Left lung (tissue), 10 donors: Measurements from ENCODE around the gene TRIM7. TPM values are rescaled to one million over a fixed set of nuclear protein-coding genes. Genes with fewer than 3 reads are reported as not detected.
A peak's percentile ranks its signal among the peaks of the same experiment; 100 is the strongest.

Experiments
- ATAC-seq: fragments of 200-7000 bp; cut with Tn5 transposase; one replicate; pipeline ENCODE4 v1.9.1; 2020; ENCODE audit warnings: moderate library complexity
- DNase-seq, 4 donors: peaks; one replicate each; pipeline ENCODE4 v3.0.0-alpha.2; 2013 to 2020
- H3K27ac ChIP-seq, 2 donors: fragments of 200-600 bp; sonication (generic) in 1 of 2; one replicate each; pipeline versions ENCODE4 v1.5.0 to v1.8.0; 2020 to 2021
- H3K27me3 ChIP-seq, 2 donors: fragments of 200-600 bp; sonication (generic) in 1 of 2; one replicate each; pipeline versions ENCODE4 v1.5.0 to v1.8.0; 2020 to 2021
- H3K36me3 ChIP-seq, 2 donors: fragments of 200-600 bp; sonication (generic) in 1 of 2; one replicate each; pipeline versions ENCODE4 v1.5.0 to v1.8.0; 2020 to 2021
- H3K4me1 ChIP-seq, 2 donors: fragments of 200-600 bp; one replicate each; pipeline ENCODE4 v1.8.0; 2021
- H3K4me3 ChIP-seq, 2 donors: fragments of 200-600 bp; sonication (generic) in 1 of 2; one replicate each; pipeline versions ENCODE4 v1.5.0 to v1.8.0; 2020 to 2021; ENCODE audit warnings: mild to moderate bottlenecking in 1 of 2
- H3K9me3 ChIP-seq, 2 donors: fragments of 200-600 bp; sonication (generic) in 1 of 2; one replicate each; pipeline versions ENCODE4 v1.5.0 to v1.8.0; 2020 to 2021
- CTCF ChIP-seq, 2 donors: fragments of 200-600 bp; sonication (generic) in 1 of 2; IDR thresholded peaks; one replicate each; pipeline versions ENCODE4 v1.5.0 to v1.8.0; 2021; ENCODE audit warnings: antibody characterized with exemption in 2 of 2
- intact Hi-C, 2 donors: fragments of 100-400 bp; cut with DNase I; formaldehyde crosslinking; loops; one replicate each; pipeline versions ENCODE4 v1.11.2 to v1.14.2; 2022
- polyA plus RNA-seq, 6 donors: library from polyadenylated mRNA; unstranded; fragments of 120-200 nt; gene quantifications; one replicate each; pipeline ENCODE4 v1.2.1, GENCODE V29; 2013; ENCODE audit not compliant: insufficient read length in 6 of 6
- total RNA-seq, 2 donors: library from RNA; stranded (reverse); fragmentation: NEBNext Ultra II Directional; extraction: Animal tissue kit (Norgen Biotek cat#: 25700); gene quantifications; one replicate each; pipeline ENCODE4 v1.2.1, GENCODE V29; 2021
- donor health status: DM: no; HTN: yes; CAD: no.
- donor health status: DM: no; HTN: no; CAD: no.

Gene TRIM7
- total and polyA plus RNA-seq, 8 donors = 0.30 to 5.7 (median 0.39) TPM

DNA sequence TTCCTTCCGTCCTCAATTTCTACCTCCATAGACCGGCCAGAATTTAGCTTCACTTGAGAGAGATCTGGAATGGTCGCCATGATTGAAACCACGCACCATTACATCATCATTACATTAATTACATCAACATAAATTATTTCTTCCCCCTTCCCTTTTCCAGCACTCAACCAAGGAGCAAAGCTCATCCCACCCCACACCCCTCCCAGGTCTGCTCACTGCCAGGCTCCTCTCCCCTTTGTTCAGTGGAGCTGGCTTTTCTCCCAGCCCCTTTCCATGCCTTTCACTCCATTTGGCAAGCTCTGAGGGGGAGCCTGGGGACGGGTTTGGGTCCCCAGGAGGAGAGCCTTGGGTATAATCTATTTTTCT lies 30.3 kb upstream of the TRIM7 start:
- Histone ChIP-seq H3K27ac (no peak overlapping the region), H3K27me3 (no peaks in the 10 kb centered on the region), H3K4me1 (peaks cover 0 to 9% of the 10 kb centered on the region in 2 donors), H3K9me3 (no peaks in the 10 kb centered on the region), H3K4me3 (no peak overlapping the region), H3K36me3 (peaks cover 18 to 100% of the 10 kb centered on the region in 2 donors)
- no peak for DNase-seq
- intact Hi-C loops = no loop called here
- no peak for TF ChIP-seq CTCF (IDR thresholded peaks at IDR 0.05)
- no peak for ATAC-seq

DNA sequence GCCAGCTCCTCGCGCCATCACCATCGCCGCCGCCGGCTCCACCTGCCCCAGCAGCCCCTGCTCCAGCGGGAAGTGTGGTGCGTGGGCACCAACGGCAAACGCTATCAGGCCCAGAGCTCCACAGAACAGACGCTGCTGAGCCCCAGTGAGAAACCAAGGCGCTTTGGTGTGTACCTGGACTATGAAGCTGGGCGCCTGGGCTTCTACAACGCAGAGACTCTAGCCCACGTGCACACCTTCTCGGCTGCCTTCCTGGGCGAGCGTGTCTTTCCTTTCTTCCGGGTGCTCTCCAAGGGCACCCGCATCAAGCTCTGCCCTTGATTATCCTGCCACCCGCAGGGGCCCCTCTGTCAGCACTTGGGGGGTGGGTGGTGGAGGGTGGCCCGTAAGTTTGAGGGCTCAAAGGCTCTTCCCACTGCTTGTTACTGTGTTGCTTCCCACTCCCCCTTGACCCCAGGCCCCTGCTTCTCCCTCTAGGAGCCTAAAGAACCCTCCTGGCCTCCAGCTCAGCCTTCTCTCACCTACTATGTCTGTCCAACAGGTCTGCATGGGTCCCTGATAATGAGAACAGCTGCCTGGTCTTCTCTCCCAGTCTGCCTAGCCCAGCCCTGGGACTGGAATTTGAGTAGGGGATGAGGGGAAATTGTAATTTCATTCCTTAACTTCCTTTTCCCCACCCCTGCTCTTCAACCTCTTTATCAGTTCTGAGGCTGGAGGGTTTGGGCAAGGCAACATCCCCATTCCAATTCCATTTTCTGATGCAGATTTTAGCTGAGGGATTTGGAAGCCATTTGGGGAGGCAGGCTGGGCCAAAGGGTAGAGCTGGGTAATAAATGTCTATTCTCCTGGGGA lies 29.7 kb upstream of the TRIM7 start:
- H3K4me1 ChIP-seq = peaks cover 0 to 9% of the 10 kb centered on the region in 2 donors
- no peaks in the 10 kb centered on the region for H3K9me3 ChIP-seq
- no peak for TF ChIP-seq CTCF (IDR thresholded peaks at IDR 0.05)
- ATAC-seq (no peak), DNase-seq (no peak)
- no peak overlapping the region for H3K4me3 ChIP-seq
- H3K27ac ChIP-seq = no peak overlapping the region
- peaks cover 18 to 94% of the 10 kb centered on the region in 2 donors for H3K36me3 ChIP-seq
- H3K27me3 ChIP-seq = no peaks in the 10 kb centered on the region
- intact Hi-C loops = no loop called here

DNA sequence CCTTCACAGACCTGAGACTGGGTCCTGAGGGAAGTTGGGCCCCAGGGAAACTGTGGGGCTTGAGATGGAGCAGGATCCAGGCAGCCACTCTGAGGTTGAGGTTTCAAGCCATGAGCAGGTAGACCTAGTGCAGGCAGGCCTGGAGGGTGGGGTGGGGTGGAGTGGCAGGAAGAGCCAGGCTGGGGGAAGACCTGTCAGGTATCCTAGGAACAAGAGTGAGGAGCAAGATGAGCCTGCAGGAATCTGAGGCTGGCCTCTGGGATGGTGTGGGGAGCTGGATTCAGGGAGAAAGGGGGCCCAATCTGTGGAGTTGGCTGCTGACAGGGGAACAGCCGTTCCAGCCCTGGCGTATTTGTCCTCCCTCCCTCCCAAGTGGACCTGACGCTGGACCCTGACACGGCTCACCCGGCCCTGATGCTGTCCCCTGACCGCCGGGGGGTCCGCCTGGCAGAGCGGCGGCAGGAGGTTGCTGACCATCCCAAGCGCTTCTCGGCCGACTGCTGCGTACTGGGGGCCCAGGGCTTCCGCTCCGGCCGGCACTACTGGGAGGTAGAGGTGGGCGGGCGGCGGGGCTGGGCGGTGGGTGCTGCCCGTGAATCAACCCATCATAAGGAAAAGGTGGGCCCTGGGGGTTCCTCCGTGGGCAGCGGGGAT lies 28.9 kb upstream of the TRIM7 start:
- H3K27me3 ChIP-seq = no peaks in the 10 kb centered on the region
- H3K4me1 ChIP-seq = peaks cover 0 to 9% of the 10 kb centered on the region in 2 donors
- H3K27ac ChIP-seq = no peak overlapping the region
- ATAC-seq = no peak
- intact Hi-C loops = no loop called here
- TF ChIP-seq CTCF (IDR thresholded peaks at IDR 0.05) = no peak
- peaks cover 15 to 86% of the 10 kb centered on the region in 2 donors for H3K36me3 ChIP-seq
- no peaks in the 10 kb centered on the region for H3K9me3 ChIP-seq
- H3K4me3 ChIP-seq = no peak overlapping the region
- no peak for DNase-seq

DNA sequence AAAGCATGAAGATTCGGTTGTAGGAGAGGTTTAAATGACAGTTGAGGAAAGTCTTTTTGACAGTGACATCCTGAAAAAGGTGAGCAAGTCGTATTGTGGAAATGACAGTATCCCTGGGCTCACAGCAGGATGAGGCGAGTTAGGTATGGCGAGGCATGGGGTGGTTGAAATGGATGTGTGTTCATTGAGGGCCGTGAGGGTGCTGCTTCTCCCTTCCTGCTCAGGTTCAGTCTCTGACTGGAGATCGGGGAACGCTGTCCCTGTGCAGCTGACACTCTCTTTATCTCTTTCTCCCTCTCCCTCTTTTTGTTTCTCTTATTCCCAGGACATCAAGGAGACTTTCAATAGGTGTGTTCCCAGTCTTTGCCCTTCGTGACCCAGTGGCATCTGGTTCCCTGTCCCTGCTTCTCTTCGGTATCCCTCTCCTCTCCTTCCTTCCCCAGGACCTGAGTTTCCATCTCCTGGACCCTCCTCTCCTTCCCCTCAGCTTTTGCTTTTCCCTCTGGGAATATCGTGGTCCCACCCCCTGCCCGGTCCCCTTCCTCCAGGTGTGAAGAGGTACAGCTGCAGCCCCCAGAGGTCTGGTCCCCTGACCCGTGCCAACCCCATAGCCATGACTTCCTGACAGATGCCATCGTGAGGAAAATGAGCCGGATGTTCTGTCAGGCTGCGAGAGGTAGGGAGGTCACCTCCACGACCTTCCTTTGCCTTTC lies 28.2 kb upstream of the TRIM7 start:
- no peak for DNase-seq
- Histone ChIP-seq H3K27ac (no peak overlapping the region), H3K27me3 (no peaks in the 10 kb centered on the region), H3K9me3 (no peaks in the 10 kb centered on the region), H3K4me1 (peaks cover 0 to 8% of the 10 kb centered on the region in 2 donors), H3K36me3 (peaks cover 10 to 79% of the 10 kb centered on the region in 2 donors), H3K4me3 (no peak overlapping the region)
- no peak for ATAC-seq
- TF ChIP-seq CTCF (IDR thresholded peaks at IDR 0.05) = no peak
- intact Hi-C loops = no loop called here

GRCh38 chr5:181232593-181232992 lies 27.6 kb upstream of the TRIM7 start:
- H3K27ac ChIP-seq = no peak overlapping the region
- no peak for TF ChIP-seq CTCF (IDR thresholded peaks at IDR 0.05)
- no peaks in the 10 kb centered on the region for H3K9me3 ChIP-seq
- no peaks in the 10 kb centered on the region for H3K27me3 ChIP-seq
- H3K4me3 ChIP-seq = no peak overlapping the region
- intact Hi-C loops = no loop called here
- H3K36me3 ChIP-seq = peaks cover 9 to 75% of the 10 kb centered on the region in 2 donors
- H3K4me1 ChIP-seq = peaks cover 0 to 2% of the 10 kb centered on the region in 2 donors
- ATAC-seq = no peak
- DNase-seq = peak in 1 of 4 donors; percentile 20
